ENCODE data around the gene MICAL1.

The MICAL1 gene, protein sequence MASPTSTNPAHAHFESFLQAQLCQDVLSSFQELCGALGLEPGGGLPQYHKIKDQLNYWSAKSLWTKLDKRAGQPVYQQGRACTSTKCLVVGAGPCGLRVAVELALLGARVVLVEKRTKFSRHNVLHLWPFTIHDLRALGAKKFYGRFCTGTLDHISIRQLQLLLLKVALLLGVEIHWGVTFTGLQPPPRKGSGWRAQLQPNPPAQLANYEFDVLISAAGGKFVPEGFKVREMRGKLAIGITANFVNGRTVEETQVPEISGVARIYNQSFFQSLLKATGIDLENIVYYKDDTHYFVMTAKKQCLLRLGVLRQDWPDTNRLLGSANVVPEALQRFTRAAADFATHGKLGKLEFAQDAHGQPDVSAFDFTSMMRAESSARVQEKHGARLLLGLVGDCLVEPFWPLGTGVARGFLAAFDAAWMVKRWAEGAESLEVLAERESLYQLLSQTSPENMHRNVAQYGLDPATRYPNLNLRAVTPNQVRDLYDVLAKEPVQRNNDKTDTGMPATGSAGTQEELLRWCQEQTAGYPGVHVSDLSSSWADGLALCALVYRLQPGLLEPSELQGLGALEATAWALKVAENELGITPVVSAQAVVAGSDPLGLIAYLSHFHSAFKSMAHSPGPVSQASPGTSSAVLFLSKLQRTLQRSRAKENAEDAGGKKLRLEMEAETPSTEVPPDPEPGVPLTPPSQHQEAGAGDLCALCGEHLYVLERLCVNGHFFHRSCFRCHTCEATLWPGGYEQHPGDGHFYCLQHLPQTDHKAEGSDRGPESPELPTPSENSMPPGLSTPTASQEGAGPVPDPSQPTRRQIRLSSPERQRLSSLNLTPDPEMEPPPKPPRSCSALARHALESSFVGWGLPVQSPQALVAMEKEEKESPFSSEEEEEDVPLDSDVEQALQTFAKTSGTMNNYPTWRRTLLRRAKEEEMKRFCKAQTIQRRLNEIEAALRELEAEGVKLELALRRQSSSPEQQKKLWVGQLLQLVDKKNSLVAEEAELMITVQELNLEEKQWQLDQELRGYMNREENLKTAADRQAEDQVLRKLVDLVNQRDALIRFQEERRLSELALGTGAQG

GRCh38 chr6:109455437-109456110, at the start of gene MICAL1:
Gene MICAL1, minus strand, starts transcription at chr6:109455772. Its CDS starts 1,576 bp downstream, at chr6:109454196.
- DNase-seq (ENCODE audit: low spot score) = peak; percentile 83

GRCh38 chr6:109503327-109504224, 48.0 kb upstream of the MICAL1 start:
- DNase-seq (ENCODE audit: low spot score) = no peak

DNA sequence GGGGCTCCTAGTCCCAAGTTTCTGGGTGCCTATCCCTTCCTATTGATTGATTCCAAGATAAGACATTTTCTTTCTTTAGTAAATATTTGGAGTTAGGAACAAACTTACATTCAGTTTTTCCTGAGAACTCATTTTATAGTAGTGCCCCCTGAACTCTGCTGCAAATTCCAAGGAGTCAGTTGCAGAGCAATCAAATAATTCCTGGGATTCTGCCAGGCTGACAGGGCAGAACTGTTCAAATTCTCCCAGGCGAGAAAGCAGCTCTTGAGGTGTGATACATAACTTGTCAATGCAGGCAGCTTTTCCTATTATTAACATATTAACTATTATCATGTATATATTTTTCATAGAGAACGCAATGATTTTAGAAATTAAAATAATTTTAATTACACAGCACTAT, 43.4 kb upstream of the MICAL1 start:
- no peak for DNase-seq (ENCODE audit: low spot score)

DNA sequence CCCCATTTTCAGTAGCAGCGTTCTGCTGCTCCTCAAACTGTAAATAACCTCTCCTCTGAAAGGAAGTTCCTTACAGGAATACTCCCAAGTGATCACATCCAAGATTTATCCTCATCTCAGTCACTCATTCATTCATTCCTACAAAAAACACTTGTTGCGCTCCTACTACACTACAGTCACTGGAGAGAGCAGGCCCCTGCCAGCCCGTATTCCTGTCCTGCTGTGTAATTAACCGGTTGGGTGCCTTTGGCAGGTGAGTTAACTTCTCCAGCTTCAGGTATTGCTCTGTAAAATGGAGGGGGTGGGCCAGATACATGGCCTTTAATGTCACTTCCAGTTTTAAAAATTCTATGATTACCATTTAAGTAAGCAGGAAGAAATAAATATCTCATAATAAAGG, 42.5 kb upstream of the MICAL1 start:
- DNase-seq (ENCODE audit: low spot score) = no peak

GRCh38 chr6:109496036-109496772, 40.6 kb upstream of the MICAL1 start:
- DNase-seq (ENCODE audit: low spot score) = no peak

DNA sequence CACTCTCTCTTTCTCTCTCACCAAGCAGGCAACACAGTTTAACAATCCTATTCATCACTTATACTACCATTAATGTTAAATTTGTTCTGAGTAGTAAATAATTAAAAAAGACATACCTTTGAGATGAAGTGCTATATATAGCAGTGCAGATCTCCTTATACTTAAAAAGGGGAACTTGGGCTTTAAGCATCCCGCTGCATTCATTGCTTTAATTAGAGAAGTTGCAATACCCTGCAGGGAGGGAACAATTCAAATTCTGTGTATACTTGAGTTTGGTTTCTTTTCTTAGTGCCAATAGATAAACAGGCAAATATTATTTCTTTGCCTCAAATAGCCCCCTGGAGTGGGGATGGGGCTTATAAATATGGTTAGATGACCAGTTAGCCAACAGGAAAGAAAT, 38.3 kb upstream of the MICAL1 start:
- DNase-seq (ENCODE audit: low spot score) = no peak

- peak; percentile 39 for DNase-seq (ENCODE audit: low spot score)
Measured at GRCh38 chr6:109491207-109491938, 35.8 kb upstream of the MICAL1 start.

- DNase-seq (ENCODE audit: low spot score) = no peak
Measured at GRCh38 chr6:109490713-109491112, 35.1 kb upstream of the MICAL1 start.

DNA sequence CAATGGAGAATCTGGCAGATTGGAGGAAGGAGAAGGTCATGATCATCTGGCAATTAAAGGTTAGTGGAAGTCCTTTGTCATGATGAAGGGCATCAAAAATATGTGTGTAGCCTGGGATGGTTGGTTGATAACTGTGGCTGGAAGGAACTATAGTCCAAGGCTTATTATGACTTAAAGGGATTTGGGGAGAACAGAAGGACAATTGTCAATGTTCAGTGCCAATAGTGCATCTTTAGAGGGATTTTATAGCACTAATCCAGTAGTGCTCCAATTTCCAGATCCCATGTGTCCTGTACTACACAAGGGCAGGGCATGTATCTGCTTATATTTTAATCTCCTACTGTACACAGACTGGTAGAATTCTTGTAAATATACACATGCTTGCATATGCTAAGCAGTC, 32.4 kb upstream of the MICAL1 start:
- no peak for DNase-seq (ENCODE audit: low spot score)

- DNase-seq (ENCODE audit: low spot score) = no peak
Measured at GRCh38 chr6:109486068-109486467, 30.5 kb upstream of the MICAL1 start.

DNA sequence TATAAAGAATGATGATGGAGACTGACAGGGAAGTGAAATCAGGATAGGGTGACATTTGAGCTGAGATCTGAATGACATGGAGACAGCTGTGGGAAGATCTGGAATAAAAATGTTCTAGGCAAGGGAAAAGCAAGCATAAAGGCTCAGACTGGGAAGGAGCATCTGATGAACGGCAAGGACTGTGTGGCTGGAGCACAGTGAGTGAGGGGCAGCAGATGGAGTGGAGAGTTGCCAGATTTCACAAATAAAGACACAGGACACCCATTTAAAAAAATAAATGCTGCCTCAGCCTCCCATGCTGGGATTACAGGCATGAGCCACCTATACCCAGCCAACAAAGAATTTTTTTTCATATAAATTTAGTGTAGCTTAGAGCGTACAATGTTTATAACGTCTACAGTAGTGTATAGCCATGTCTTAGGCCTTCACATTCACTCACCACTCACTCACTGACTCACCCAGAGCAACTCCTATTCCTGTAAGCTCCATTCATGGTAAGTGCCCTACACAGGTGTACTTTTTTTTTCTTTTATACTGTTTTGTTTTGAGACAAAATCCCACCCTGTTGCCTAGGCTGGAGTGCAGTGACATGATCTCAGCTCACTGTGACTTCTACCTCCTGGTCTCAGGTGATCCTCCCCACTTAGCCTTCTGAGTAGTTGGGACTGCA, 29.8 kb upstream of the MICAL1 start:
- no peak for DNase-seq (ENCODE audit: low spot score)

DNA sequence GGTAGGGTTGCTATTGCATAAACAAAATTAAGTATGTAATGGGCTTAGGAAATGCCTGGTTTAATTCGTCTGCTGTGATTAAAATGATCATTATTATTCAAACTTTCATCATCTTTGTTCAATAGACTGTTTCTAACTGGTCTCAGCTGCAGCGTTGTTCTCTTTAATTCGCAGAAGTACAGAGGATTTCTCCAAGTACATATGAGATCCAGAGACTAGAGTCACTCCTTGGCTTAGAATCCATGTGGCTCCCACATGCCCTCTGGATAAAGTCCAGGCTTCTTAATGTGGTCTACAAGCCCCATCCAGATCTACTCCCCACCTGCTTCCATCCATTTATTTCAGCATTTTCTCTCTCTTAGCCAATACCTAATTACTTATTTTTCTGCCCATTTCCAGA, 28.6 kb upstream of the MICAL1 start:
- no peak for DNase-seq (ENCODE audit: low spot score)

- DNase-seq (ENCODE audit: low spot score) = no peak
Measured at GRCh38 chr6:109483735-109484057, 28.1 kb upstream of the MICAL1 start.

GRCh38 chr6:109482905-109483734, 27.5 kb upstream of the MICAL1 start, which contains the start of gene ZBTB24:
Gene ZBTB24, minus strand, starts transcription at chr6:109483219. Its CDS starts 1,193 bp downstream, at chr6:109482026.
- peak; percentile 97 for DNase-seq (ENCODE audit: low spot score)

DNA sequence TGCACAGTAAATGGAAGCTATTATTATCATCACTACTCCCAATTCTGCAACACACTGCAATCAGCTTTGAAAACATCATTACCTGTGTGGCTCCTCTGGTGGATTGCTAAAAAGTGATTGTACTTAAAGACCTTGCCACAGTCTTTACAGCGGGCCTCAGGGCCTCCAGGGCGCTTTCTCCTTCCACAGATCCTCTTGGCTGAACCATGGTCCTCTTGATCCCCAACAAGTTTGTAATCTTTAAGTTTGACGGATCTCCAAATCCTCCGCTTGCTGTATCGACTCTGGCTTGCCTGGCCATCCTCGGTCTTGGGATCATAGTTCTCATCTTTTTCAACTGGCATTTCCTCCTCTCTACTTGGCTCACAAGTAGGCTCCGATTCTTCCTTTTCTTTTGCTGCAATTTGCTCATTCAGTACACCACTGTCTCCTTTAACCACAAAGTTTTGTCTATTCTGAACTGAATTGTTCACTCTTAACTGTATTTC, 25.5 kb upstream of the MICAL1 start:
- no peak for DNase-seq (ENCODE audit: low spot score)

DNA sequence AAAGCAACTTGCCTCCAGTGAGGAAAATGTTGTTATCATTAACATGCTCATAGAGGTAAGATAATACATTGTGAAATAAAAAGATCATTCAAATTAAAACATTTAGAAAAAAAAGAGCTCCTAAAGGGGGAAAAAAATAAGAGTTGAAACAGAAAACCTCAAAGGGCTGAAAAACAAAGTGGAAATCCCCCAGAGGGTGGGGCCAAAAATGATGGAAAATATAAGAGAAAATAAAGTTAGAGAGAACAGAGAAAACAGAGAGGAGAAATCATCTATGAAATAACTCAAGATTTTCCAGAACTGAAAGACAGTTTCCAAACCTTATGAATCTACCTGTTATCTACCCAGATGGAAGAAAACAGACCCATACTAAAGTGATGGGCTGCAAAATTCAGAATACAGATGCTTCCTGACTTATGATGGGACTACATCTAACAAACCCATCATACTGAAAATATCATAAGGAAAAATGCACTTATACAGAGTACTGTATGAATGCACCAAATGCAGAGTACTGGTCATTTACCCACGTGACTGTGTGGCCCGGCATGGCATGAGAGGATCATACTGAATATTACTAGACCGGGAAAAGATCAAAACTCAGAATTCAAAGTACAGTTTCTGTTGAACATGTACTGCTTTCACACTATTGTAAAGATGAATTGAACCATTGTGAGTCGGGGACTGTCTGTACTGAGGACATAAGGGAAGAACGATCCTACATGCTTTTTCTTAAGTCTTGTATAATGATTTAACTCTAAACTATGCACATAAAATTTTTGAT, 23.5 kb upstream of the MICAL1 start:
- DNase-seq (ENCODE audit: low spot score) = no peak

- no peak for DNase-seq (ENCODE audit: low spot score)
Measured at GRCh38 chr6:109478222-109478805, 22.7 kb upstream of the MICAL1 start.

Data from iPS-NIHi11 (cell line).